ENCODE results near the gene AARS2.

DNA sequence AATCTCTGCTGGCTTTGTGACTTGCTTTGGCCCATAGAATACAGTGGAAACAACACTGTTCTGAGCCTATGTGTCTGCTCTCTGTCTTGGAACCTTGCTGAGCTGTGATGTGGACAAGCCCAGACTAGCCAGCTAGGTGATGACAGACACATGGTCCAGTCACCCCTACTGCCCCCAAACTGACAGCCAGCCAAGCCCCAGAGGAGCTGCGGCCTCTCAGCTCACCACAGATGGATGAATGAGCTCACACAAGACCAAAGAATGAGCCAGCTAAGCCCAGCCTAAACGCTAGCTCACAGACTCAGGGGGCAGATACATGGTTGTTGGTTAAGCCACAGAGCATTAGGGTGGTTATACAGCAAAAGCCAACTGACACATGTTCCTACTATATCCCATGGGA is 4.1 kb downstream of the AARS2 start:
- TF ChIP-seq EZH2 (IDR thresholded peaks at IDR 0.05; ENCODE audit: low read length, missing control alignments): no peak
- TF ChIP-seq, protein P1, sequence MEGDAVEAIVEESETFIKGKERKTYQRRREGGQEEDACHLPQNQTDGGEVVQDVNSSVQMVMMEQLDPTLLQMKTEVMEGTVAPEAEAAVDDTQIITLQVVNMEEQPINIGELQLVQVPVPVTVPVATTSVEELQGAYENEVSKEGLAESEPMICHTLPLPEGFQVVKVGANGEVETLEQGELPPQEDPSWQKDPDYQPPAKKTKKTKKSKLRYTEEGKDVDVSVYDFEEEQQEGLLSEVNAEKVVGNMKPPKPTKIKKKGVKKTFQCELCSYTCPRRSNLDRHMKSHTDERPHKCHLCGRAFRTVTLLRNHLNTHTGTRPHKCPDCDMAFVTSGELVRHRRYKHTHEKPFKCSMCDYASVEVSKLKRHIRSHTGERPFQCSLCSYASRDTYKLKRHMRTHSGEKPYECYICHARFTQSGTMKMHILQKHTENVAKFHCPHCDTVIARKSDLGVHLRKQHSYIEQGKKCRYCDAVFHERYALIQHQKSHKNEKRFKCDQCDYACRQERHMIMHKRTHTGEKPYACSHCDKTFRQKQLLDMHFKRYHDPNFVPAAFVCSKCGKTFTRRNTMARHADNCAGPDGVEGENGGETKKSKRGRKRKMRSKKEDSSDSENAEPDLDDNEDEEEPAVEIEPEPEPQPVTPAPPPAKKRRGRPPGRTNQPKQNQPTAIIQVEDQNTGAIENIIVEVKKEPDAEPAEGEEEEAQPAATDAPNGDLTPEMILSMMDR (conservative IDR thresholded peaks at IDR 0.05 in 1 of 2, IDR thresholded peaks at IDR 0.05 in 1 of 2; ENCODE audit: low read depth in 1 of 2, low read length in 2 of 2): no peak

Data from fibroblast of lung (primary cell).